ENCODE data around the gene TGM6. TPM values are rescaled to one million over a fixed set of nuclear protein-coding genes. Genes with fewer than 3 reads are reported as not detected.

Gene TGM6
- total and polyA plus RNA-seq, 9 of the 15 experiments (the other 6 are each of a cell fraction or from before 2014, with no cell fraction given): not detected

DNA sequence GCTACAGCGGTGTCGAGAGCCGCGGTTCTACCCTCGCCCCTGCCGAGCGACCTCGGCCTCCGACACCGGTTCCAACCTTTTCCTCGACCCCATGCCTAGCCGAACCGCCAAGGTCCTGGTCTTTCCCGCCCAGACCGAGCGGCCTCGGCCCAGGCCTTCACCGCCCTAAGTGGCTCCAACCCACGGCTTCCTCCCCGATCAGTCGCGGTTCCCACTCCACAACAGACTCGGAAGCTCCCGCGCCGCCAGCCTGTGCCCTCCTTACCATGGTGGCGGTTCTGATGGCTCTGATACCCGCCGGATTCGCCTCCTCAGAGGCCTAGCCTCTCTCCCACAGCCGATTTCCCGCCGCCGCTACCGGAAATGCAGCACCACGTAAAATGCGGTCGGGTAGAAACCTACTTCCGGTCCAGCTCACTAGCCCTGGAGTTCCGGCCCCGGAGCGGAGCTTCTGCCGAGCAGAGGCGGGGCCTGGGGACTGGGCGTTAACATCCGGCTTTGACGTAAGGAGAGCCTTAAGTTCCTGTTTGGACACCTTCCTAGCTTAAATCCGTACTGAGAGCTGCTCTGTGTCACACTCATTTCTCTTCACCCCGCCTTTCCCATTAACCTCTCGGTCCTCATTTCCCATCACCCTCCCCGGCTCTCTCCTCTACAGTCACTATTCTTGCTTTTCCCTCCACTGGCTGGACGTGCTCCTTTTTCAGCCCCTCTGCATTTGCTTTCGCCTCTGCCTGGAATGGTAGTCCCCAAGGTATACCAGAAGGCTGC is 89.9 kb downstream of the TGM6 start, which contains the start of gene SNRPB (continued):
- TF ChIP-seq, protein P1, sequence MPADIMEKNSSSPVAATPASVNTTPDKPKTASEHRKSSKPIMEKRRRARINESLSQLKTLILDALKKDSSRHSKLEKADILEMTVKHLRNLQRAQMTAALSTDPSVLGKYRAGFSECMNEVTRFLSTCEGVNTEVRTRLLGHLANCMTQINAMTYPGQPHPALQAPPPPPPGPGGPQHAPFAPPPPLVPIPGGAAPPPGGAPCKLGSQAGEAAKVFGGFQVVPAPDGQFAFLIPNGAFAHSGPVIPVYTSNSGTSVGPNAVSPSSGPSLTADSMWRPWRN (IDR thresholded peaks at IDR 0.05; ENCODE audit: low read depth): no peak
- peak in 1 of 2 experiments; percentile 66; a peak in 1 of 4 replicates for TF ChIP-seq SIN3A (IDR thresholded peaks at IDR 0.05; ENCODE audit: borderline replicate concordance in 2 of 2, control insufficient read depth in 1 of 2, low read depth in 2 of 2, low read length in 2 of 2)
- TF ChIP-seq ZBTB1 (CRISPR knock-in tag; IDR thresholded peaks at IDR 0.05; ENCODE audit: borderline replicate concordance, low read depth): no peak; the same call in 1 of the 2 replicates
- TF ChIP-seq KDM5B (IDR thresholded peaks at IDR 0.05; ENCODE audit: insufficient replicate concordance, low read depth, low read length): peak; percentile 97
- peak; percentile 99 for TF ChIP-seq RBBP5 (IDR thresholded peaks at IDR 0.05; ENCODE audit: borderline replicate concordance, insufficient read depth, low read length, poor library complexity, severe bottlenecking)
- peak; percentile 36; the same call in 1 of the 2 replicates for TF ChIP-seq NCOR1 (IDR thresholded peaks at IDR 0.05)
- TF ChIP-seq HDAC8 (tag; IDR thresholded peaks at IDR 0.05): no peak
- TF ChIP-seq ZNF668 (CRISPR knock-in tag; IDR thresholded peaks at IDR 0.05): no peak
- TF ChIP-seq BRF1 (IDR thresholded peaks at IDR 0.05; ENCODE audit: borderline replicate concordance, extremely low read depth, insufficient read length): no peak
- peak; percentile 94 for TF ChIP-seq NFATC3 (IDR thresholded peaks at IDR 0.05)
- no peak for TF ChIP-seq NR3C1 (CRISPR knock-in tag; IDR thresholded peaks at IDR 0.05)
- peak; percentile 15; the same call in 1 of the 2 replicates for TF ChIP-seq PHF21A (IDR thresholded peaks at IDR 0.05; ENCODE audit: borderline replicate concordance, low read depth)
- no peak for TF ChIP-seq BCL6 (CRISPR knock-in tag; IDR thresholded peaks at IDR 0.05)
- TF ChIP-seq, protein P2, sequence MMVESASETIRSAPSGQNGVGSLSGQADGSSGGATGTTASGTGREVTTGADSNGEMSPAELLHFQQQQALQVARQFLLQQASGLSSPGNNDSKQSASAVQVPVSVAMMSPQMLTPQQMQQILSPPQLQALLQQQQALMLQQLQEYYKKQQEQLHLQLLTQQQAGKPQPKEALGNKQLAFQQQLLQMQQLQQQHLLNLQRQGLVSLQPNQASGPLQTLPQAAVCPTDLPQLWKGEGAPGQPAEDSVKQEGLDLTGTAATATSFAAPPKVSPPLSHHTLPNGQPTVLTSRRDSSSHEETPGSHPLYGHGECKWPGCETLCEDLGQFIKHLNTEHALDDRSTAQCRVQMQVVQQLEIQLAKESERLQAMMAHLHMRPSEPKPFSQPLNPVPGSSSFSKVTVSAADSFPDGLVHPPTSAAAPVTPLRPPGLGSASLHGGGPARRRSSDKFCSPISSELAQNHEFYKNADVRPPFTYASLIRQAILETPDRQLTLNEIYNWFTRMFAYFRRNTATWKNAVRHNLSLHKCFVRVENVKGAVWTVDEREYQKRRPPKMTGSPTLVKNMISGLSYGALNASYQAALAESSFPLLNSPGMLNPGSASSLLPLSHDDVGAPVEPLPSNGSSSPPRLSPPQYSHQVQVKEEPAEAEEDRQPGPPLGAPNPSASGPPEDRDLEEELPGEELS (CRISPR knock-in tag; IDR thresholded peaks at IDR 0.05; ENCODE audit: borderline replicate concordance): no peak
- TF ChIP-seq NBN (IDR thresholded peaks at IDR 0.05; ENCODE audit: low read depth): peak; percentile 48; the same call in 1 of the 2 replicates
- no peak for TF ChIP-seq ZNF184 (CRISPR knock-in tag; IDR thresholded peaks at IDR 0.05)
- TF ChIP-seq RBFOX2 (IDR thresholded peaks at IDR 0.05; ENCODE audit: low read depth, low read length): peak; percentile 99
- TF ChIP-seq ETS2 (tag; IDR thresholded peaks at IDR 0.05; ENCODE audit: borderline replicate concordance, poor library complexity, severe bottlenecking): no peak
- TF ChIP-seq U2AF1 (optimal IDR thresholded peaks at IDR 0.05; ENCODE audit: low read depth, low read length): no peak
- peak; percentile 92 for TF ChIP-seq PHF20 (IDR thresholded peaks at IDR 0.05; ENCODE audit: partially characterized antibody)
- peak; percentile 85 for TF ChIP-seq SETDB1 (IDR thresholded peaks at IDR 0.05; ENCODE audit: low read length)
- TF ChIP-seq FUS (optimal IDR thresholded peaks at IDR 0.05; ENCODE audit: low read depth, low read length): no peak
- 0 out of 2 replicates have a peak, but pooled peaks have one; percentile 10 for TF ChIP-seq RAD51 (IDR thresholded peaks at IDR 0.05; ENCODE audit: borderline replicate concordance, low read depth)
- TF ChIP-seq, protein P3, sequence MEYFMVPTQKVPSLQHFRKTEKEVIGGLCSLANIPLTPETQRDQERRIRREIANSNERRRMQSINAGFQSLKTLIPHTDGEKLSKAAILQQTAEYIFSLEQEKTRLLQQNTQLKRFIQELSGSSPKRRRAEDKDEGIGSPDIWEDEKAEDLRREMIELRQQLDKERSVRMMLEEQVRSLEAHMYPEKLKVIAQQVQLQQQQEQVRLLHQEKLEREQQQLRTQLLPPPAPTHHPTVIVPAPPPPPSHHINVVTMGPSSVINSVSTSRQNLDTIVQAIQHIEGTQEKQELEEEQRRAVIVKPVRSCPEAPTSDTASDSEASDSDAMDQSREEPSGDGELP (CRISPR knock-in tag; IDR thresholded peaks at IDR 0.05; ENCODE audit: borderline replicate concordance): peak; percentile 91
- peak in 1 of 2 experiments; percentile 65; a peak in 1 of 4 replicates for TF ChIP-seq NONO (IDR thresholded peaks at IDR 0.05; ENCODE audit: low read depth in 2 of 2, low read length in 1 of 2)

Measured in K562 (cell line).